Lung microvascular endothelial cell (primary cell): ENCODE data around the gene OR2C3. TPM values are rescaled to one million over a fixed set of nuclear protein-coding genes. Genes with fewer than 3 reads are reported as not detected.
"Not testable (repeated sequence)": the region's sequence is repeated elsewhere in the genome, so short reads cannot be mapped to it uniquely, and the experiment has no call there.

Experiments used
- DNase-seq, 2 donors: peaks; one replicate each; pipeline versions ENCODE4 v3.0.0 to v3.0.0-alpha.2; 2010; ENCODE audit warnings: low read depth in 2 of 2
- total RNA-seq: library from RNA; depleted of rRNA; stranded (reverse); fragments of >200 nt; gene quantifications from 2 replicates; pipeline ENCODE4 v1.2.1, GENCODE V29; 2014

The OR2C3 gene
- total RNA-seq, 1 donor from 2014 or later, result not detected

DNA sequence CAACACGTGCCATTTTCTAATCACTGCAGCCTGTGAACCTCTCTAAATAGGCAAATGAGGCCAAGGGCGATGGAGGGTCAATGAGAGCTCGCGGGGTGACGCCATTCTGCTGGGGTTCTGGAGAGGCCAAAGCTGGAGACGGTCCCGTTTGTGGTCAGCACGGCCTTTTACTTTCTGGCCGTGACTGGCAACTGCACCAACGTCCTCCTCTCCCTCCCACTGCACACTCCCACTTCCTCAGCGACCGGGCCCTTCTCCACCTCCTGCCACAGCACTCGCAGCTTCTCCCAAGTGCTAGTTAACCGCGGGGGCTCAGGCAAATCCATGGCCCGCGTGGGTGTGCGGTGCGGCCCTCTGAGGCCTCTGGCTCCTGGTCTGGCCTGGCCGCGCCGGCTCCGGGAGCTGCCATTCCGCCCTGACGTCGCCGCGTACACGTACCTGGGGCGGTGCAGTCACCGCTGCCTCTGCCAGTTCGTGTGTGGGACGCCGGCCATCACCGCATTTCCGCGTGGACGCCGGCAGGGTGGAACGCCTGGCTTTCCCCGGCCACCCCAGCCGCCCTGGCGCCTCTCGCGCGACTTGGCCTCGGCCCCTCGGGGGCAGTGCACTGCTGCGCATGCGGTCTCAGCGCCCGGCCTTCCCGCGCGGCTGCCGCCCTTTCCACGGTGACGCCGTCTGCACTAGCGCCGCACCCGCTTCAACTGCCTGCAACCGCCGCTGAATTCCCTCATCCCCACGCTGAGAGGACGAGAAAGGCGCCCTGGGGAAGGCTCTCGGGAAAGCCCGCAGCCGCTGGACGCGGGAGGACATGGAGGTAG, 18.2 kb downstream of the OR2C3 start:
- DNase-seq, result no peak

DNA sequence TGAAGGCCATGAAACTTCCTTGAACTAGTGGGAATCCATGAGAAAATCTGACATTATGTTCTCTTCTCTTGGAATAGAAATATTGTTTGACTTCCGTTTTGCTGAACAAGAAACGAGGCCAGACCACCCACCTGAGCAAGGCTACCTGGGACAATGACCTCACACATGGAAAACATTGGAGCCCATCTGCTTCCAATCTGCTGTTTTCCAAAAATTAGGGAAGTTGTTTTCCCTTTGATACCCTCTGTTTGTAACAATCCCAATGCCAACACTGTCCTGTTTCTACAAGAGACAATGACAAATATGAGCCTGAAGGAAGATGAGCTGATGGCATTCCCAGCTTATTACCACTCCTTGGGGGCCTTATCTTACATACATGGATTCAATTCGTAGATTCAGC, 29.4 kb downstream of the OR2C3 start:
- DNase-seq, result no peak

DNA sequence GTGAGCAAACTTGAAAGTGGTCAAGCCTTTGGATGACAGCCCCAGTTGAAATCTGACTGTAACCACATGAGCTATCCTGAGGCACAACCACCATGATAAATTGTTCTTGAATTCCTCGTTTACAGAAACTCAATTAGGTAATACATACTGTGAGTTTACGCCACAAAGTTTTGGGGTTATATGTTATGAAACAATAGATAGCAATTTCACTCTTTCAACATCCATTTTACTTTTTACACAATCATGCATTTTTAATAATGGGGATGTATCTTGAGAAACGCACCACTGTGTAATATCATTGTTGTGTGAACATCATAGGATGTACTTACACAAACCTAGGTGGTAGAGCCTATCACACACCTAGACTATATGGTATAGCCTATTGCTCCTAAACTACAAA, 35.4 kb downstream of the OR2C3 start:
- DNase-seq, result no peak

DNA sequence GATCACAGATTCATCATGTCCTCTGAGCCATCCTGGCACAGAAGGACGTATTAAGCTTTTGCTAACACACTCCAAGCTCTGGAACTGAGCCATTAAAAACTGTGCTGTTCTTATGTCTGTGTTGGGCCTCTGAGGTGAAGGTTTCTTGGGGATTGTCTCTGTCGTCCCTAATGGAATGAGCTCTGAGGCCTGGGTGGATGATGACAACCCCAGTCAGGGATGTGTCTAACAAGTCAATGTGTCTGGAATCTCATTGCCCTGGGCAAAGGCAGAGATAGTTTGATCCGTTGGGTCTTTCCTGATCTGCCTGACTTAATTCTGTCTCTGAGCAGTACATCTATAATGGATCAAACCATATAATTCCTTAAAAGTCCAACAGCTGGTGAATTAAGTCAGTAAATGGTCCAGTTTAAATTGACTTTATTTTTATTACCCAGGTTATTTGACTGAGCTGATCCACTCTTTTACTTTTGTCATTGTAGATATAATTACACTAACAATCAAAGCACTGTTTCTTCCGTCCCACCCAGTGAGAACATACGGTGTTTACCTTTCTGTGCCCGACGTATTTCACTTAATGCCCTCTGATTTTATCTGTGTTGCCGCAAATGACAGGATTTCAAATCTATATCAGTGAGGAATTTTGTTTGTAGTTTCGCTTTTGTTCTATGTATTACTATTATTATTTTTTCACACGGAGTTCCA, 39.5 kb downstream of the OR2C3 start:
- no peak for DNase-seq

DNA sequence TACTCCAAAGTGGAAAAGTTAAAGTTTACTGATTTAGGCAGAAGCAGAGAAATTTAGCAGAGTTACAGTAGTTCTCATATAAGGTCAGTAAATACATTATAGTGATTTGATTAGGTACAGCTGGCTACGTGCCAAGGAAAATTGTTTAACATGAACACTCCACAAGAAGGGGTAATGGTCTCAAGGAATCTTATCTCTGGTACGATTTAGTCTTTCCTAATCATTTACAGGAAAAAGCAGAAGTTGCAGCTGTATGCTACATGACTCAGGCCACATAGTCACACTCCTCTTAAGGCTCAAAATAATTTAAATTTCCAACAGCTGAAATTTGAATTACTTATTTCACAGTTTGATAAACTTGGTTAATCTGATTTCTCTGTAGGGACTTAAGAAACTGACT, 41.5 kb downstream of the OR2C3 start:
- DNase-seq, result no peak

DNA sequence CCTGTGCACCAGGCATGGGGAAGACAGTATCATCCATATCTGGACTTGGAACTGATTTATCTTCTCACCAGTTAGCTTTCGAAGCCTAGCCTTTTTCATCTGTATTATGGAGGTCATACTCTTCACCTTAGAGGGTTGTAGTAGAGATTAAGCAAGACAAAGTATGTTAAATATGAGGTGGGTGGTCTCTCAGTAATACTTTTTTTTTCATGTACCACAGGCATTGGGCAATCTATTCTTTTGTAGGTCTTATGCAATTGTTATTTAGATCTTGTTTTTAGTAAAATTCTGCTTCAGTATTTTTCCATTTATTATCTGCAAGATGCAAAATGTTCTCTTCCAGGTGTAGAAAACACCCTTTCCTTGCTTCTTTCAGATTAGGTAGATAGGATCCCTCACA, 43.1 kb downstream of the OR2C3 start:
- no peak for DNase-seq

DNA sequence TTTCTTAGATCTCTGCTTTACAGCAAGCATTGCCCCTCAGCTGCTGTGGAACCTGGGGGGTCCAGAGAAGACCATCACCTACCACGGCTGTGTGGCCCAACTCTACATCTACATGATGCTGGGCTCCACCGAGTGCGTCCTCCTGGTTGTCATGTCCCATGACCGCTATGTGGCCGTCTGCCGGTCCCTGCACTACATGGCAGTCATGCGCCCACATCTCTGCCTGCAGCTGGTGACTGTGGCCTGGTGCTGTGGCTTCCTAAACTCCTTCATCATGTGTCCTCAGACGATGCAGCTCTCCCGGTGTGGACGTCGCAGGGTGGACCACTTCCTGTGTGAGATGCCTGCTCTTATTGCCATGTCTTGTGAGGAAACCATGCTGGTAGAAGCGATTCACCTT, 44.9 kb downstream of the OR2C3 start:
- DNase-seq, result no peak

DNA sequence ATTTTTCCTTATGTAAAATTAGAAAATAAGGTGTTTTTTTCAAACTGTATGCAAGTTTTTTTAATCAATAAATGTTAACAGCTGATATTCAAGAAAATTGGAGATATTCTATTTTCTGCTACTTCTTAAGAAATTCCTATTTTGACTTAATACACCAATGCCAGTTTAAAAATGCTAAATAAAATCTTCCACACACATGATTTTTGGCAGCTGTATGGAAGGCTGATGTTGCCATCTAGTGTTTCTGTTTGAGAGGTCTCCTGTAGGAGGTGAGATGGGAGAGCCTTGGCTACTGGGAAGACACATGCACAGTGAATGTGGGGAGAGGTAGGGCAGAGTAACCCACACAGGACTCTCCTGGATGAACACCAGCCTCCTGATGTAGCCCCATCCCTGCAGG, 49.2 kb downstream of the OR2C3 start:
- DNase-seq, result peak; percentile 6 to 14

DNA sequence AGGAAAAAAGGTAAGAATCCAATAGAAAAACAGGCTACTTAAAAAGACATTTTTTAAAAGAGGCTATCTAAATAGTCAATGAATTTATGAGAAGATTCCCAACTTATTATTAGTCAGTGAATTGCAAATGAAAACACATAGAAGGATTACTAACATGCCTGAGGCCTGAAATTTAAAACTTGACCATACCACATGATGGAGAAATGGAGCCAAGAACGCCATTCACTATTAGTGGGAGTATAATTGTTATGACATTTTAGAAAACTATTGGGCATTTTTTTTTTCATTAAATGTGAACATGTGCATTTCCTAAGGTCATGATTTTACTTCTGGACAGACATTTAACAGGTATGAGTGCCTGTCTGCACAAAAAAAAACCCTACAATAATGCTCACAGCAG, 53.5 kb downstream of the OR2C3 start:
- no peak for DNase-seq

DNA sequence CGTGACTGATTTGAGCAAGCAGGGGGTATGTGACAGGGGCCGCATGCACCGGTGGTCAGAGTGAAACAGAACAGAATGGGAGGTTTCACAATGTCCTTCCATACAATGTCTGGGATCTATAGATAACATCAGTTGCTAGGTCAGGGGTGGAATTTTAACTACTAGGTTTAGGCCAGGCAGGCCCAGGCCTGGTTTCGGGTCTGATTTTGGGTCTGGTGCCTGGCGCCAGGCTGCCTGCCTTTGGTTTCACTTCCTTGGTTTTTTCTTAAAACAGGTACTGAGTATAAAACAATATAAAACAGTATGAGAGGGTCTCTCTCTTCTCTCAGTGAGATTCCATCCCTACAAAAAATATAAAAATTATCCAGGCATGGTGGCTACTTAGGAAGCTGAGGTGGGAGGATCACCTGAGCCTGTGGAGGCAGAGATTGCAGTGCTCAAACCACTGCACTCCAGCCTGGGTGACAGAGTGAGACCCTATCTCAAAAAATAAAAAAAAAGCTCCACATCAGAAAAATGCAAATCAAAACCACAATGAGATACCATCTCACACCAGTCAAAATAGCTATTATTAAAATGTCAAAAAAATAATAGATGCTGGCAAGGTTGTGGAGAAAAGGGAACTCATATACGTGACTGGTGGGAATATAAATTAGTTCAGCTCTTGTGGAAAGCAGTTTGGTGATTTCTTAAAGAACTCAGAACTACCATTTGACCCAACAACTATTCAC, 59.7 kb downstream of the OR2C3 start:
- not testable (repeated sequence) for DNase-seq

DNA sequence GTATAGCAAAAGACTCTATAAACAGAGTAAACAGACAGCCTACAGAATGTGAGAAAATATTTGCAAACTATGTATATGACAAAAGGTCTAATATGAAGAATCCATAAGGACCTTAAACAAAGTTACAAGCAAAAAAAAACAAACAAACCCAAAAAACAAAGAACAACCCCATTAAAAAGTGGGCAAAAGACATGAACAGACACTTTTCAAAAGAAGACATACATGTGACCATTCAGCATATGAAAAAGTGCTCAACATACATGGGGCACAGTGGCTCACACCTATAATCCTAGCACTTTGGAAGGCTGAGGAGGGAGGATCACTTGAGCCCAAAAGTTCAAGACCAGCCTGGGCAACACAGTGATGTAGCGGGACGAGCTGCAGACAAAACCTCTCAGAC, 60.4 kb downstream of the OR2C3 start:
- DNase-seq, result no peak

Other genes with a start within 250 kb of the OR2C3 start
- gene ZNF496, start 204.6 kb downstream of the OR2C3 start, total RNA-seq, result 15.3 and 26.6 TPM in 2 replicates
- gene NLRP3, start 120.3 kb downstream of the OR2C3 start, total RNA-seq, result under 0.01 TPM in 2 replicates
- gene OR2B11, start 78.3 kb downstream of the OR2C3 start, total RNA-seq, result not detected in 2 replicates
- gene GCSAML, start 12.7 kb upstream of the OR2C3 start, total RNA-seq, result not detected in 2 replicates
- not detected in 2 replicates for gene OR2G2, start 51.9 kb upstream of the OR2C3 start, total RNA-seq
- not detected in 2 replicates for gene OR2G3, start 69.1 kb upstream of the OR2C3 start, total RNA-seq
- gene OR13G1, start 143.3 kb upstream of the OR2C3 start, total RNA-seq, result not detected in 2 replicates
- gene OR6F1, start 180.2 kb upstream of the OR2C3 start, total RNA-seq, result not detected in 2 replicates
- not detected in 2 replicates for gene OR14K1, start 202.2 kb upstream of the OR2C3 start, total RNA-seq
- gene OR14A2, start 211.7 kb upstream of the OR2C3 start, total RNA-seq, result not detected in 2 replicates
- gene OR1C1, start 224.1 kb upstream of the OR2C3 start, total RNA-seq, result not detected in 2 replicates